K562 (cell line): Measurements from ENCODE around the gene REEP3. TPM values are rescaled to one million over a fixed set of nuclear protein-coding genes. Genes with fewer than 3 reads are reported as not detected.

Experiments
- ATAC-seq: fragments of 200-7000 bp; cut with Tn5 transposase; 3 replicates; pipeline ENCODE4 v1.9.1; 2020; ENCODE audit warnings: moderate library complexity
- BruUV-seq: library from RNA; stranded (reverse); fragments of 400-500 nt; replicated peaks from 2 replicates; lab custom pipeline; 2021; lab: Mats Ljungman, UMichigan
- CTCF ChIA-PET: fragments of 300-600 bp; formaldehyde crosslinking; extraction: SDS; loops from one replicate; lab custom pipeline; 2021; ENCODE audit warnings: low intra/inter-chr PET ratio; lab: Yijun Ruan, JAX
- POLR2A ChIA-PET: fragments of 300-600, 350-650 bp; sonication (Branson Sonifier 250); formaldehyde crosslinking; extraction: SDS; loops from one replicate; lab custom pipeline; 2021; ENCODE audit warnings: antibody characterized with exemption, inconsistent platforms; lab: Yijun Ruan, JAX
- DNase-seq, 4 experiments: peaks; one replicate each; pipeline versions ENCODE4 v3.0.0 to v3.0.0-alpha.2; 2011 to 2018; ENCODE audit warnings: low spot score in 3 of 4, mixed read lengths in 3 of 4; ENCODE audit errors: extremely low read depth in 1 of 4
- FAIRE-seq: peaks from 2 replicates; lab custom pipeline; 2011; peaks lifted over from hg19 to GRCh38; lab: Jason Lieb, UNC
- H2AFZ ChIP-seq: 2 replicates; pipeline ENCODE4 v1.6.0; 2011; ENCODE audit warnings: low read depth, low read length, control low read depth, inconsistent platforms
- H3K27ac ChIP-seq: fragments of 200-600 bp; 3 replicates; pipeline ENCODE4 v1.8.0; 2011; ENCODE audit warnings: low read depth, mild to moderate bottlenecking, control low read depth, inconsistent platforms, low read length, moderate library complexity, mixed read lengths; ENCODE audit errors: extremely low read depth
- H3K27me3 ChIP-seq, 2 experiments: fragments of 300-600 bp in 1 of 2; 2 replicates in 1 of 2; 3 replicates in 1 of 2; pipeline versions ENCODE4 v1.6.0 to v1.8.0; 2011; ENCODE audit warnings: inconsistent platforms in 2 of 2, low read length in 2 of 2, mild to moderate bottlenecking in 1 of 2, mixed read lengths in 1 of 2, moderate library complexity in 1 of 2; ENCODE audit not compliant: control insufficient read depth in 2 of 2, insufficient read depth in 2 of 2
- H3K36me3 ChIP-seq: fragments of 300-600 bp; 3 replicates; pipeline ENCODE4 v1.8.0; 2011; ENCODE audit warnings: mild to moderate bottlenecking, low read length, inconsistent platforms; ENCODE audit not compliant: control insufficient read depth, insufficient read depth
- H3K4me1 ChIP-seq, 2 experiments: fragments of 200-600 bp in 1 of 2; replicated peaks in 1 of 2; 2 replicates in 1 of 2; 3 replicates in 1 of 2; pipeline versions ENCODE4 v1.5.1 to v1.8.0; 2011; ENCODE audit warnings: inconsistent platforms in 2 of 2, low read length in 2 of 2, mild to moderate bottlenecking in 1 of 2, mixed read lengths in 1 of 2, moderate library complexity in 1 of 2; ENCODE audit not compliant: control insufficient read depth in 2 of 2, insufficient read depth in 2 of 2
- H3K4me2 ChIP-seq: 2 replicates; pipeline ENCODE4 v1.6.1; 2011; ENCODE audit warnings: low read length, control low read depth, inconsistent platforms, mixed read lengths; ENCODE audit not compliant: insufficient read depth
- H3K4me3 ChIP-seq: fragments of 200-600 bp; sonication (generic), shearing (Covaris generic); 2 replicates; pipeline ENCODE4 v1.5.1; 2016; ENCODE audit warnings: control low read depth, inconsistent platforms
- H3K79me2 ChIP-seq: fragments of 200-600 bp; 3 replicates; pipeline ENCODE4 v1.8.0; 2011; ENCODE audit warnings: low read length, inconsistent platforms; ENCODE audit not compliant: control insufficient read depth, insufficient read depth
- H3K9ac ChIP-seq, 2 experiments: 2 replicates each; pipeline versions ENCODE4 v1.6.0 to v1.6.1; 2011; ENCODE audit warnings: low read depth in 2 of 2, low read length in 2 of 2, control low read depth in 1 of 2, inconsistent platforms in 1 of 2, mild to moderate bottlenecking in 1 of 2, mixed read lengths in 1 of 2; ENCODE audit not compliant: insufficient read depth in 1 of 2
- H3K9me1 ChIP-seq: one replicate; pipeline ENCODE4 v1.6.0; 2011; ENCODE audit warnings: inconsistent platforms, mild to moderate bottlenecking, low read length, moderate library complexity; ENCODE audit not compliant: control insufficient read depth, insufficient read depth
- H3K9me3 ChIP-seq: replicated peaks from 2 replicates; pipeline ENCODE4 v1.5.1; 2011; ENCODE audit warnings: low read depth, low read length, inconsistent platforms; ENCODE audit not compliant: control insufficient read depth, insufficient read depth
- H4K20me1 ChIP-seq: replicated peaks from 2 replicates; pipeline ENCODE4 v1.6.1; 2011; ENCODE audit warnings: low read length, inconsistent platforms, mixed read lengths; ENCODE audit not compliant: control insufficient read depth, insufficient read depth
- CBX5 ChIP-seq: IDR thresholded peaks from 2 replicates; pipeline ENCODE4 v1.6.1; 2014; ENCODE audit warnings: low read depth, borderline replicate concordance
- CBX8 ChIP-seq: fragments of 200-600 bp; sonication (generic); IDR thresholded peaks from 2 replicates; pipeline ENCODE4 v1.6.1; 2012; ENCODE audit warnings: borderline replicate concordance, mixed run types, low read depth, mild to moderate bottlenecking, moderate library complexity, mixed read lengths, low read length, control low read depth, inconsistent platforms; ENCODE audit not compliant: poor library complexity, severe bottlenecking; ENCODE audit errors: extremely low read depth
- CXXC5 ChIP-seq: fragments of 250-450 bp; sonication (Bioruptor Pico); IDR thresholded peaks from 2 replicates; pipeline ENCODE4 v1.8.0; 2022; ENCODE audit warnings: inconsistent platforms, mild to moderate bottlenecking, moderate library complexity
- FOXJ3 ChIP-seq: sonication (generic); formaldehyde crosslinking; IDR thresholded peaks from 2 replicates; pipeline ENCODE4 v1.4.0; 2020; ENCODE audit warnings: mild to moderate bottlenecking, missing genetic modification reagents
- KAT7 ChIP-seq: sonication (generic); formaldehyde crosslinking; IDR thresholded peaks from 2 replicates; pipeline ENCODE4 v1.8.0; 2022; ENCODE audit warnings: missing genetic modification reagents, mild to moderate bottlenecking, borderline replicate concordance
- KLF16 ChIP-seq: IDR thresholded peaks from 2 replicates; pipeline ENCODE4 v1.6.1; 2016; ENCODE audit warnings: antibody characterized with exemption
- MEF2D ChIP-seq: conservative IDR thresholded peaks from 2 replicates; pipeline ENCODE4 v1.6.1; 2016; ENCODE audit warnings: low read depth, missing genetic modification characterization, missing compliant biosample characterization
- NELFE ChIP-seq: IDR thresholded peaks from 2 replicates; pipeline ENCODE4 v1.6.1; 2011; ENCODE audit warnings: mild to moderate bottlenecking; ENCODE audit not compliant: insufficient read depth, insufficient read length
- POU5F1 ChIP-seq: fragments of 150-350 bp; IDR thresholded peaks from 2 replicates; pipeline ENCODE4 v1.6.1; 2014; ENCODE audit warnings: borderline replicate concordance, low read length, low read depth, mild to moderate bottlenecking; ENCODE audit not compliant: partially characterized antibody
- RBM34 ChIP-seq: fragments of 200-400 bp; formaldehyde crosslinking; IDR thresholded peaks from 2 replicates; pipeline ENCODE4 v1.6.1; 2018; ENCODE audit warnings: low read length, borderline replicate concordance; ENCODE audit not compliant: insufficient read depth
- RNF2 ChIP-seq: sonication (generic); IDR thresholded peaks from 2 replicates; pipeline ENCODE4 v1.6.1; 2016
- SNIP1 ChIP-seq: fragments of 450-650 bp; IDR thresholded peaks from 2 replicates; pipeline ENCODE4 v1.7.1; 2017; ENCODE audit warnings: low read depth, mild to moderate bottlenecking
- SP1 ChIP-seq: sonication (generic); formaldehyde crosslinking; IDR thresholded peaks from 2 replicates; pipeline ENCODE4 v1.8.1; 2022; ENCODE audit warnings: mild to moderate bottlenecking, missing genetic modification reagents
- TSC22D4 ChIP-seq: fragments of 450-650 bp; IDR thresholded peaks from 2 replicates; pipeline ENCODE4 v1.6.1; 2016; ENCODE audit warnings: missing genetic modification characterization, missing biosample characterization, control low read depth
- ZBTB26 ChIP-seq: fragments of 450-650 bp; formaldehyde crosslinking; IDR thresholded peaks from 2 replicates; pipeline ENCODE4 v1.4.0; 2022; ENCODE audit warnings: missing genetic modification characterization
- ZC3H8 ChIP-seq: fragments of 450-650 bp; IDR thresholded peaks from 2 replicates; pipeline ENCODE4 v1.6.1; 2017
- WGBS: fragments of 100-300 bp; shearing (Covaris generic); methylation state at CpG from one replicate; pipeline ENCODE4 v1.1.6; 2016; ENCODE audit warnings: low coverage, mixed read lengths; ENCODE audit not compliant: insufficient coverage; ENCODE audit errors: missing lambda C conversion rate; 5-methylcytosine and 5-hydroxymethylcytosine counted together
- in situ Hi-C: fragments of 300-500 bp; cut with MboI; formaldehyde crosslinking; loops from 4 replicates; pipeline ENCODE4 v1.15.0; 2018; ENCODE audit warnings: inconsistent platforms, mixed read lengths
- intact Hi-C: fragments of 100-400 bp; cut with micrococcal nuclease; formaldehyde crosslinking; loops from 2 replicates; pipeline ENCODE4 v1.14.2; 2022
- polyA plus RNA-seq, 8 experiments: library from polyadenylated mRNA; depleted of rRNA in 4 of 8; stranded (reverse) in 5 of 8; unstranded in 3 of 8; fragments of >200 nt; fragmentation: Nextera tagmentation in 2 of 8; fragmentation: Illumina TruSeq in 1 of 8; extraction: Ambion mirVana in 2 of 8; extraction: Trizol in 1 of 8; gene quantifications; 2 replicates each; pipeline versions ENCODE4 v1.2.1 to v1.2.3, GENCODE V29; 2011 to 2014; ENCODE audit warnings: inconsistent platforms in 1 of 8, missing spikeins in 1 of 8
- total RNA-seq, 7 experiments: library from RNA; depleted of rRNA in 6 of 7; stranded (reverse); fragments of >200 nt in 6 of 7; fragmentation: Illumina TruSeq in 2 of 7; extraction: Trizol in 2 of 7; gene quantifications; 2 replicates each; pipeline versions ENCODE4 v1.2.1 to v1.2.3, GENCODE V29; 2011 to 2021; ENCODE audit warnings: low replicate concordance in 1 of 7
- TF ChIP-seq, protein P1 (sequence below): fragments of 250-450 bp; sonication (Bioruptor Pico); IDR thresholded peaks from 2 replicates; pipeline ENCODE4 v1.8.0; 2021; ENCODE audit warnings: moderate library complexity, mild to moderate bottlenecking, inconsistent platforms
- TF ChIP-seq, protein P2 (sequence below): fragments of 250-450 bp; sonication (Bioruptor Pico); IDR thresholded peaks from 2 replicates; pipeline ENCODE4 v1.8.0; 2021; ENCODE audit warnings: moderate library complexity, mild to moderate bottlenecking, inconsistent platforms
- TF ChIP-seq, protein P3 (sequence below): sonication (generic); formaldehyde crosslinking; IDR thresholded peaks from 2 replicates; pipeline ENCODE4 v1.8.1; 2023; ENCODE audit warnings: mild to moderate bottlenecking, missing genetic modification reagents

The REEP3 gene
- total and polyA plus RNA-seq, 9 of the 15 experiments (the other 6 are each of a cell fraction or from before 2014, with no cell fraction given) = 3.4 to 13.4 (median 9.2) TPM

- no peaks in the 10 kb centered on the region for H3K9me1 ChIP-seq
These were observed 140.1 kb downstream of the REEP3 start for GRCh38 chr10:63661347-63661746.

More at GRCh38 chr10:63661347-63661746, 140.1 kb downstream of the REEP3 start:
- Histone ChIP-seq H3K9me3 (no peaks in the 10 kb centered on the region), H3K4me2 (no peak overlapping the region), H3K4me3 (no peak overlapping the region), H3K4me1 (peaks cover 0 to 3% of the 10 kb centered on the region in 2 experiments; a peak in 1 of 5 replicates), H3K36me3 (no peaks in the 10 kb centered on the region), H3K27ac (no peak overlapping the region), H3K79me2 (no peaks in the 10 kb centered on the region), H3K27me3 (no peaks in the 10 kb centered on the region), H2AFZ (no peak overlapping the region), H4K20me1 (no peaks in the 10 kb centered on the region), H3K9ac (no peak overlapping the region)
- BruUV-seq = no TSS peak
- POLR2A ChIA-PET = interaction anchor here (0.6 to 1.3 kb wide), 2 partner anchors 13 to 194 kb away, joined by 3 read pairs; no protein-coding TSS in a partner anchor
- CTCF ChIA-PET = no interaction called here
- in situ Hi-C loops = no loop called here
- FAIRE-seq (no peak), ATAC-seq (no peak), DNase-seq (no peak)
- intact Hi-C loops = no loop called here
- TF ChIP-seq KLF16 (no peak), ZBTB26 (CRISPR knock-in tag) (no peak), RBM34 (no peak), NELFE (no peak), FOXJ3 (no peak), CXXC5 (no peak), ZC3H8 (no peak), SP1 (CRISPR knock-in tag) (no peak), RNF2 (no peak), CBX8 (no peak), SNIP1 (no peak), POU5F1 (no peak), MEF2D (no peak), KAT7 (CRISPR knock-in tag) (no peak), CBX5 (no peak), TSC22D4 (tag) (no peak)
- TF ChIP-seq, protein P1, sequence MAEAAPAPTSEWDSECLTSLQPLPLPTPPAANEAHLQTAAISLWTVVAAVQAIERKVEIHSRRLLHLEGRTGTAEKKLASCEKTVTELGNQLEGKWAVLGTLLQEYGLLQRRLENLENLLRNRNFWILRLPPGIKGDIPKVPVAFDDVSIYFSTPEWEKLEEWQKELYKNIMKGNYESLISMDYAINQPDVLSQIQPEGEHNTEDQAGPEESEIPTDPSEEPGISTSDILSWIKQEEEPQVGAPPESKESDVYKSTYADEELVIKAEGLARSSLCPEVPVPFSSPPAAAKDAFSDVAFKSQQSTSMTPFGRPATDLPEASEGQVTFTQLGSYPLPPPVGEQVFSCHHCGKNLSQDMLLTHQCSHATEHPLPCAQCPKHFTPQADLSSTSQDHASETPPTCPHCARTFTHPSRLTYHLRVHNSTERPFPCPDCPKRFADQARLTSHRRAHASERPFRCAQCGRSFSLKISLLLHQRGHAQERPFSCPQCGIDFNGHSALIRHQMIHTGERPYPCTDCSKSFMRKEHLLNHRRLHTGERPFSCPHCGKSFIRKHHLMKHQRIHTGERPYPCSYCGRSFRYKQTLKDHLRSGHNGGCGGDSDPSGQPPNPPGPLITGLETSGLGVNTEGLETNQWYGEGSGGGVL = no peak
- TF ChIP-seq, protein P2, sequence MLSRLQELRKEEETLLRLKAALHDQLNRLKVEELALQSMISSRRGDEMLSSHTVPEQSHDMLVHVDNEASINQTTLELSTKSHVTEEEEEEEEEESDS (CRISPR knock-in tag) = no peak
- TF ChIP-seq, protein P3, sequence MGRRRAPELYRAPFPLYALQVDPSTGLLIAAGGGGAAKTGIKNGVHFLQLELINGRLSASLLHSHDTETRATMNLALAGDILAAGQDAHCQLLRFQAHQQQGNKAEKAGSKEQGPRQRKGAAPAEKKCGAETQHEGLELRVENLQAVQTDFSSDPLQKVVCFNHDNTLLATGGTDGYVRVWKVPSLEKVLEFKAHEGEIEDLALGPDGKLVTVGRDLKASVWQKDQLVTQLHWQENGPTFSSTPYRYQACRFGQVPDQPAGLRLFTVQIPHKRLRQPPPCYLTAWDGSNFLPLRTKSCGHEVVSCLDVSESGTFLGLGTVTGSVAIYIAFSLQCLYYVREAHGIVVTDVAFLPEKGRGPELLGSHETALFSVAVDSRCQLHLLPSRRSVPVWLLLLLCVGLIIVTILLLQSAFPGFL (CRISPR knock-in tag) = no peak
- 29% methylated on average over 5 of the region's 5 CpGs for WGBS
